Measurements from ENCODE around the gene PDC.
"Not testable (repeated sequence)": the region's sequence is repeated elsewhere in the genome, so short reads cannot be mapped to it uniquely, and the experiment has no call there.

The PDC gene

GRCh38 chr1:186413319-186413718 lies 47.6 kb downstream of the PDC start:
- DNase-seq (ENCODE audit: low read depth in 2 of 2), result no peak
- H3K4me3 ChIP-seq (replicated peaks in 1 of 2; ENCODE audit: low read depth in 2 of 2, low read length in 2 of 2), result no peak overlapping the region
- TF ChIP-seq, protein P1, sequence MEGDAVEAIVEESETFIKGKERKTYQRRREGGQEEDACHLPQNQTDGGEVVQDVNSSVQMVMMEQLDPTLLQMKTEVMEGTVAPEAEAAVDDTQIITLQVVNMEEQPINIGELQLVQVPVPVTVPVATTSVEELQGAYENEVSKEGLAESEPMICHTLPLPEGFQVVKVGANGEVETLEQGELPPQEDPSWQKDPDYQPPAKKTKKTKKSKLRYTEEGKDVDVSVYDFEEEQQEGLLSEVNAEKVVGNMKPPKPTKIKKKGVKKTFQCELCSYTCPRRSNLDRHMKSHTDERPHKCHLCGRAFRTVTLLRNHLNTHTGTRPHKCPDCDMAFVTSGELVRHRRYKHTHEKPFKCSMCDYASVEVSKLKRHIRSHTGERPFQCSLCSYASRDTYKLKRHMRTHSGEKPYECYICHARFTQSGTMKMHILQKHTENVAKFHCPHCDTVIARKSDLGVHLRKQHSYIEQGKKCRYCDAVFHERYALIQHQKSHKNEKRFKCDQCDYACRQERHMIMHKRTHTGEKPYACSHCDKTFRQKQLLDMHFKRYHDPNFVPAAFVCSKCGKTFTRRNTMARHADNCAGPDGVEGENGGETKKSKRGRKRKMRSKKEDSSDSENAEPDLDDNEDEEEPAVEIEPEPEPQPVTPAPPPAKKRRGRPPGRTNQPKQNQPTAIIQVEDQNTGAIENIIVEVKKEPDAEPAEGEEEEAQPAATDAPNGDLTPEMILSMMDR (IDR thresholded peaks at IDR 0.05; ENCODE audit: low read depth, low read length), result no peak

GRCh38 chr1:186409091-186409490 lies 51.8 kb downstream of the PDC start:
- H3K4me3 ChIP-seq (replicated peaks in 1 of 2; ENCODE audit: low read depth in 2 of 2, low read length in 2 of 2), result no peak overlapping the region
- no peak for DNase-seq (ENCODE audit: low read depth in 2 of 2)
- TF ChIP-seq, protein P1 (IDR thresholded peaks at IDR 0.05; ENCODE audit: low read depth, low read length), result no peak

GRCh38 chr1:186404454-186405051 lies 56.4 kb downstream of the PDC start:
- TF ChIP-seq, protein P1 (IDR thresholded peaks at IDR 0.05; ENCODE audit: low read depth, low read length), result peak; percentile 75
- no peak overlapping the region for H3K4me3 ChIP-seq (replicated peaks in 1 of 2; ENCODE audit: low read depth in 2 of 2, low read length in 2 of 2)
- peak; percentile 89 to 91 for DNase-seq (ENCODE audit: low read depth in 2 of 2)

DNA sequence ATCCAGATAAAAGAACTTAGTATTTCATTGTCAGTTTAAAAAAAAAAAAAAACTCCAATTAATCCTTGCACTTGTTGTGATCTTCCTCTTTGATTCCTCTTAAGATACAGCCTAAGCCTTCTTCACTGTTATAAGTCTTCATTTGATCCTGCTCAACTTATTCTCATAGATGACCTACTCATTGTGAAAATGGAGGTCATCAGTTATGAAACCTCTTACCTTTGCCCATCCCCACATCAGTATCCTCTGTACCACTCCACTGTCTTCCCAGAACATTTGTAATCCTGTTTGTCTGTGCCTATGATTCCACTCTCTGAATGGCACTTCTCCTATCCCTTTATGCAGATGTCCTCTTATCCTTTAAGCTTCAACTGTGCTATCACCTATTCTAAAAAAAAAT lies 57.3 kb downstream of the PDC start:
- TF ChIP-seq, protein P1 (IDR thresholded peaks at IDR 0.05; ENCODE audit: low read depth, low read length), result no peak
- no peak for DNase-seq (ENCODE audit: low read depth in 2 of 2)
- H3K4me3 ChIP-seq (replicated peaks in 1 of 2; ENCODE audit: low read depth in 2 of 2, low read length in 2 of 2), result no peak overlapping the region

GRCh38 chr1:186401446-186401845 lies 59.5 kb downstream of the PDC start:
- H3K4me3 ChIP-seq (replicated peaks in 1 of 2; ENCODE audit: low read depth in 2 of 2, low read length in 2 of 2), result not testable (repeated sequence)
- DNase-seq (ENCODE audit: low read depth in 2 of 2), result peak in 1 of 2 donors; percentile 16
